ENCODE measurements around the gene RAB11FIP3.

- TF ChIP-seq CTCF (IDR thresholded peaks at IDR 0.05; ENCODE audit: low read depth, low read length, poor library complexity, severe bottlenecking) (no peak), EZH2phosphoT487 (IDR thresholded peaks at IDR 0.05; ENCODE audit: borderline replicate concordance, low read length) (no peak)
Observed at GRCh38 chr16:379961-380761, 45.3 kb upstream of the RAB11FIP3 start.
